Endothelial cell of umbilical vein (primary cell): ENCODE measurements around the gene L1CAM. TPM values are rescaled to one million over a fixed set of nuclear protein-coding genes. Genes with fewer than 3 reads are reported as not detected.

Experiments used
- BruUV-seq: library from RNA; stranded (reverse); fragments of 400-500 nt; replicated peaks from 2 replicates; lab custom pipeline; 2021; lab: Mats Ljungman, UMichigan
- CTCF ChIA-PET: fragments of 300-600, 350-600 bp; sonication (Branson Sonifier 250); formaldehyde crosslinking; loops from one replicate; lab custom pipeline; 2021; ENCODE audit warnings: antibody characterized with exemption, inconsistent platforms; lab: Charles Lee
- POLR2A ChIA-PET: fragments of 300-600, 350-600 bp; sonication (Branson Sonifier 250); formaldehyde crosslinking; loops from one replicate; lab custom pipeline; 2021; ENCODE audit warnings: antibody characterized with exemption, inconsistent platforms; lab: Charles Lee
- DNase-seq: peaks from one replicate; pipeline ENCODE4 v3.0.0-alpha.2; 2011; ENCODE audit warnings: low read depth, low spot score
- FAIRE-seq: peaks from 2 replicates; lab custom pipeline; 2011; peaks lifted over from hg19 to GRCh38; lab: Jason Lieb, UNC
- H2AFZ ChIP-seq: 2 replicates; pipeline ENCODE4 v1.6.0; 2012; ENCODE audit warnings: low read depth, low read length, control low read depth, inconsistent platforms
- H3K27ac ChIP-seq: 2 replicates; pipeline ENCODE4 v1.5.1; 2011; ENCODE audit warnings: low read depth, mild to moderate bottlenecking, control low read depth, low read length, moderate library complexity; ENCODE audit not compliant: insufficient read depth
- H3K27me3 ChIP-seq, 2 experiments: 2 replicates each; pipeline versions ENCODE4 v1.6.0 to v1.6.1; 2011; ENCODE audit warnings: low read length in 2 of 2, mixed read lengths in 1 of 2; ENCODE audit not compliant: control insufficient read depth in 2 of 2, insufficient read depth in 2 of 2
- H3K36me3 ChIP-seq, 2 experiments: 2 replicates in 1 of 2; 3 replicates in 1 of 2; pipeline ENCODE4 v1.5.1; 2011; ENCODE audit warnings: low read length in 2 of 2, mild to moderate bottlenecking in 1 of 2, moderate library complexity in 1 of 2; ENCODE audit not compliant: control insufficient read depth in 2 of 2, insufficient read depth in 2 of 2; ENCODE audit errors: extremely low read depth in 1 of 2
- H3K4me1 ChIP-seq: 3 replicates; pipeline ENCODE4 v1.5.1; 2011; ENCODE audit warnings: mild to moderate bottlenecking, low read length; ENCODE audit not compliant: control insufficient read depth, insufficient read depth; ENCODE audit errors: extremely low read depth
- H3K4me2 ChIP-seq: 2 replicates; pipeline ENCODE4 v1.6.1; 2011; ENCODE audit warnings: low read length, control low read depth, mixed read lengths; ENCODE audit not compliant: insufficient read depth
- H3K4me3 ChIP-seq, 3 experiments: fragments of 200-600 bp in 1 of 3; sonication (generic), shearing (Covaris generic) in 1 of 3; replicated peaks in 1 of 3; 2 replicates each; pipeline ENCODE4 v1.5.1; 2011 to 2016; ENCODE audit warnings: control low read depth in 3 of 3, low read length in 3 of 3, mild to moderate bottlenecking in 2 of 3, inconsistent platforms in 1 of 3, low read depth in 1 of 3, moderate library complexity in 1 of 3; ENCODE audit not compliant: insufficient read depth in 1 of 3
- H3K79me2 ChIP-seq: 2 replicates; pipeline ENCODE4 v1.6.0; 2012; ENCODE audit warnings: low read length, inconsistent platforms; ENCODE audit not compliant: control insufficient read depth, insufficient read depth
- H3K9ac ChIP-seq: replicated peaks from 2 replicates; pipeline ENCODE3; 2011; ENCODE audit warnings: low read length, control low read depth; ENCODE audit not compliant: insufficient read depth; ENCODE audit errors: extremely low read depth
- H3K9me1 ChIP-seq: replicated peaks from 3 replicates; pipeline ENCODE4 v1.6.0; 2011; ENCODE audit warnings: mild to moderate bottlenecking, low read length; ENCODE audit not compliant: control insufficient read depth, insufficient read depth; ENCODE audit errors: extremely low read depth
- H3K9me3 ChIP-seq: replicated peaks from 2 replicates; pipeline ENCODE4 v1.5.1; 2012; ENCODE audit warnings: low read length, inconsistent platforms; ENCODE audit not compliant: control insufficient read depth, insufficient read depth
- H4K20me1 ChIP-seq: replicated peaks from 2 replicates; pipeline ENCODE3; 2011; ENCODE audit warnings: mild to moderate bottlenecking, low read length; ENCODE audit not compliant: control insufficient read depth, insufficient read depth; ENCODE audit errors: extremely low read depth
- EZH2 ChIP-seq: IDR thresholded peaks from 2 replicates; pipeline ENCODE4 v1.6.1; 2012; ENCODE audit warnings: borderline replicate concordance, low read depth, mild to moderate bottlenecking, moderate library complexity, low read length, inconsistent platforms; ENCODE audit not compliant: severe bottlenecking
- FOS ChIP-seq: IDR thresholded peaks from 2 replicates; pipeline ENCODE4 v1.6.1; 2011; ENCODE audit warnings: mild to moderate bottlenecking, low read length, moderate library complexity, borderline replicate concordance; ENCODE audit not compliant: insufficient read depth
- GATA2 ChIP-seq: IDR thresholded peaks from 2 replicates; pipeline ENCODE4 v1.7.0; 2011; ENCODE audit warnings: low read depth, mild to moderate bottlenecking, moderate library complexity, mixed read lengths, low read length; ENCODE audit not compliant: insufficient read length, insufficient read depth
- JUN ChIP-seq: IDR thresholded peaks from 2 replicates; pipeline ENCODE4 v1.6.1; 2011; ENCODE audit warnings: borderline replicate concordance, low read depth; ENCODE audit not compliant: insufficient read length, insufficient read depth
- MAX ChIP-seq: IDR thresholded peaks from 2 replicates; pipeline ENCODE4 v1.6.1; 2011; ENCODE audit not compliant: insufficient read depth, insufficient read length
- MYC ChIP-seq: IDR thresholded peaks from one replicate; pipeline ENCODE4 v1.6.1; 2011; ENCODE audit warnings: mild to moderate bottlenecking, low read depth, low read length
- POLR2A ChIP-seq: IDR thresholded peaks from 2 replicates; pipeline ENCODE4 v1.6.1; 2012; ENCODE audit warnings: low read depth, mild to moderate bottlenecking, control low read depth, low read length
- POLR2AphosphoS5 ChIP-seq: IDR thresholded peaks from 2 replicates; pipeline ENCODE4 v1.6.1; 2012; ENCODE audit warnings: low read depth, mild to moderate bottlenecking, control low read depth, low read length, moderate library complexity; ENCODE audit not compliant: insufficient read depth
- dilution Hi-C: fragments of 300-500 bp; cut with MboI; formaldehyde crosslinking; loops from one replicate; pipeline ENCODE4 v1.15.0; 2019; ENCODE audit warnings: low sequenced_read_pairs; ENCODE audit not compliant: extremely low pct_ligation_motif_present
- intact Hi-C: fragments of 100-400 bp; cut with micrococcal nuclease; formaldehyde crosslinking; loops from one replicate; pipeline ENCODE4 v1.10.0; 2022
- polyA plus RNA-seq, 4 experiments: library from polyadenylated mRNA; depleted of rRNA in 3 of 4; stranded (reverse) in 3 of 4; unstranded in 1 of 4; fragments of >200 nt; gene quantifications; 2 replicates each; pipeline versions ENCODE4 v1.2.1 to v1.2.3, GENCODE V29; 2011 to 2012; ENCODE audit warnings: missing spikeins in 1 of 4
- total RNA-seq: library from RNA; stranded (reverse); gene quantifications from 2 replicates; pipeline ENCODE4 v1.2.3, GENCODE V29; 2021
- TF ChIP-seq, protein P1 (sequence below), 2 donors: IDR thresholded peaks; 1 replicate in 1 of 2; 2 replicates in 1 of 2; pipeline ENCODE4 v1.5.1; 2011; ENCODE audit warnings: low read length in 2 of 2, mild to moderate bottlenecking in 2 of 2, moderate library complexity in 2 of 2, control low read depth in 1 of 2, inconsistent platforms in 1 of 2, low read depth in 1 of 2; ENCODE audit not compliant: insufficient read depth in 1 of 2; ENCODE audit errors: extremely low read depth in 1 of 2

The L1CAM gene
- total and polyA plus RNA-seq, 2 donors (not counting 3 experiments of a cell fraction or from before 2014, with no cell fraction given): 0.01 TPM; not detected in 1

- intact Hi-C loops (no loop called here), dilution Hi-C loops (no loop called here)
- H3K4me1 ChIP-seq: no peaks in the 10 kb centered on the region
- DNase-seq (no peak), FAIRE-seq (no peak)
- ChIA-PET POLR2A (no interaction called here), CTCF (no interaction called here)
- H3K4me3 ChIP-seq: no peak overlapping the region
- H3K79me2 ChIP-seq: no peaks in the 10 kb centered on the region
- no peak overlapping the region for H3K4me2 ChIP-seq
- H3K9me3 ChIP-seq: no peaks in the 10 kb centered on the region
- no TSS peak for BruUV-seq
- no peak for TF ChIP-seq POLR2AphosphoS5
- TF ChIP-seq, protein P1, sequence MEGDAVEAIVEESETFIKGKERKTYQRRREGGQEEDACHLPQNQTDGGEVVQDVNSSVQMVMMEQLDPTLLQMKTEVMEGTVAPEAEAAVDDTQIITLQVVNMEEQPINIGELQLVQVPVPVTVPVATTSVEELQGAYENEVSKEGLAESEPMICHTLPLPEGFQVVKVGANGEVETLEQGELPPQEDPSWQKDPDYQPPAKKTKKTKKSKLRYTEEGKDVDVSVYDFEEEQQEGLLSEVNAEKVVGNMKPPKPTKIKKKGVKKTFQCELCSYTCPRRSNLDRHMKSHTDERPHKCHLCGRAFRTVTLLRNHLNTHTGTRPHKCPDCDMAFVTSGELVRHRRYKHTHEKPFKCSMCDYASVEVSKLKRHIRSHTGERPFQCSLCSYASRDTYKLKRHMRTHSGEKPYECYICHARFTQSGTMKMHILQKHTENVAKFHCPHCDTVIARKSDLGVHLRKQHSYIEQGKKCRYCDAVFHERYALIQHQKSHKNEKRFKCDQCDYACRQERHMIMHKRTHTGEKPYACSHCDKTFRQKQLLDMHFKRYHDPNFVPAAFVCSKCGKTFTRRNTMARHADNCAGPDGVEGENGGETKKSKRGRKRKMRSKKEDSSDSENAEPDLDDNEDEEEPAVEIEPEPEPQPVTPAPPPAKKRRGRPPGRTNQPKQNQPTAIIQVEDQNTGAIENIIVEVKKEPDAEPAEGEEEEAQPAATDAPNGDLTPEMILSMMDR (IDR thresholded peaks at IDR 0.05; ENCODE audit: extremely low read depth in 1 of 2, insufficient read depth in 1 of 2, low read depth in 1 of 2, low read length in 2 of 2): no peak
- TF ChIP-seq EZH2: no peak
- TF ChIP-seq GATA2: no peak
- TF ChIP-seq POLR2A: no peak
- no peak for TF ChIP-seq JUN
- no peak for TF ChIP-seq MYC
- TF ChIP-seq MAX: no peak
- TF ChIP-seq FOS: no peak
- H3K9me1 ChIP-seq: no peaks in the 10 kb centered on the region
- H3K36me3 ChIP-seq: no peaks in the 10 kb centered on the region
- H3K27me3 ChIP-seq: no peaks in the 10 kb centered on the region
- H2AFZ ChIP-seq: no peak overlapping the region
- H4K20me1 ChIP-seq: no peaks in the 10 kb centered on the region
- no peak overlapping the region for H3K27ac ChIP-seq
- no peak overlapping the region for H3K9ac ChIP-seq
These were observed 19.5 kb downstream of the L1CAM start for GRCh38 chrX:153866302-153867019.
